ENCODE results near the gene ZNF837.

ZNF837 gene

GRCh38 chr19:58394821-58395219, 14.0 kb upstream of the ZNF837 start:
- peaks cover 27% of the 10 kb centered on the region for H3K36me3 ChIP-seq (ENCODE audit: insufficient read depth, low read length)
- no peak overlapping the region for H3K4me3 ChIP-seq (ENCODE audit: low read depth in 1 of 2, low read length in 2 of 2)
- H3K9ac ChIP-seq (ENCODE audit: low read length), result no peak overlapping the region
- H3K9me3 ChIP-seq (ENCODE audit: low read length), result no peaks in the 10 kb centered on the region
- H3K27me3 ChIP-seq (ENCODE audit: control insufficient read depth in 1 of 2, insufficient read depth in 2 of 2, low read length in 2 of 2), result peaks cover 24 to 30% of the 10 kb centered on the region in 2 donors
- no peaks in the 10 kb centered on the region for H3K4me1 ChIP-seq (ENCODE audit: insufficient read depth, low read length)
- H3K27ac ChIP-seq (ENCODE audit: low read depth, low read length), result no peak overlapping the region

- H3K27me3 ChIP-seq (ENCODE audit: control insufficient read depth in 1 of 2, insufficient read depth in 2 of 2, low read length in 2 of 2), result peaks cover 24 to 30% of the 10 kb centered on the region in 2 donors
- peaks cover 6% of the 10 kb centered on the region for H3K4me1 ChIP-seq (ENCODE audit: insufficient read depth, low read length)
- H3K27ac ChIP-seq (ENCODE audit: low read depth, low read length), result no peak overlapping the region
- H3K4me3 ChIP-seq (ENCODE audit: low read depth in 1 of 2, low read length in 2 of 2), result no peak overlapping the region
- no peak overlapping the region for H3K9ac ChIP-seq (ENCODE audit: low read length)
- H3K9me3 ChIP-seq (ENCODE audit: low read length), result no peaks in the 10 kb centered on the region
- H3K36me3 ChIP-seq (ENCODE audit: insufficient read depth, low read length), result peaks cover 34% of the 10 kb centered on the region
These were observed 12.8 kb upstream of the ZNF837 start for GRCh38 chr19:58393725-58394033.

DNA sequence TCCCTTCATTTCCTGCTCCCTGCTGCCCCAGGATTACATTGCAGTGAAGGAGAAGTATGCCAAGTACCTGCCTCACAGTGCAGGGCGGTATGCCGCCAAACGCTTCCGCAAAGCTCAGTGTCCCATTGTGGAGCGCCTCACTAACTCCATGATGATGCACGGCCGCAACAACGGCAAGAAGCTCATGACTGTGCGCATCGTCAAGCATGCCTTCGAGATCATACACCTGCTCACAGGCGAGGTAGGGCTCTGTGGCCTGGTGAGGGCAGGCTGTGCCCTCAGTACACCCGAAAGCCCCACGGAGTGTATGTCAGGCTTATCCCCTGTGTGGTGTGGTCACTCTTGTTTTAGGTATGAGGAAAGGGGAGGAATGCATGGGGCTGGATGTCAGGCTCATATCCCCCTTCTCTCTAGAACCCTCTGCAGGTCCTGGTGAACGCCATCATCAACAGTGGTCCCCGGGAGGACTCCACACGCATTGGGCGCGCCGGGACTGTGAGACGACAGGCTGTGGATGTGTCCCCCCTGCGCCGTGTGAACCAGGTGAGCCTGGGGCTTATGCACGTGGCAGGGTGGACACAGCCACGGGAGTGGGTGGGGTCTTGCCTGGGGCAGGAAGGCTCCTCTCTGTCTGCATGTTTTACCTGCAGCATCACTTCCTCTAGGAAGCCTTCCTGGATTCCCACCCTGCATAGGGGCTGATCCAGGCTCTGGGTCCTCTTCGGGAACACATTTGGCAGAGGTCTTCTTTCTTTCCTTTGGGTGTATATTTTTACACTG, 12.3 kb upstream of the ZNF837 start:
- H3K27ac ChIP-seq (ENCODE audit: low read depth, low read length), result no peak overlapping the region
- no peaks in the 10 kb centered on the region for H3K9me3 ChIP-seq (ENCODE audit: low read length)
- peaks cover 9% of the 10 kb centered on the region for H3K4me1 ChIP-seq (ENCODE audit: insufficient read depth, low read length)
- H3K9ac ChIP-seq (ENCODE audit: low read length), result no peak overlapping the region
- no peak overlapping the region for H3K4me3 ChIP-seq (ENCODE audit: low read depth in 1 of 2, low read length in 2 of 2)
- H3K27me3 ChIP-seq (ENCODE audit: control insufficient read depth in 1 of 2, insufficient read depth in 2 of 2, low read length in 2 of 2), result peaks cover 21 to 27% of the 10 kb centered on the region in 2 donors
- peaks cover 39% of the 10 kb centered on the region for H3K36me3 ChIP-seq (ENCODE audit: insufficient read depth, low read length)

DNA sequence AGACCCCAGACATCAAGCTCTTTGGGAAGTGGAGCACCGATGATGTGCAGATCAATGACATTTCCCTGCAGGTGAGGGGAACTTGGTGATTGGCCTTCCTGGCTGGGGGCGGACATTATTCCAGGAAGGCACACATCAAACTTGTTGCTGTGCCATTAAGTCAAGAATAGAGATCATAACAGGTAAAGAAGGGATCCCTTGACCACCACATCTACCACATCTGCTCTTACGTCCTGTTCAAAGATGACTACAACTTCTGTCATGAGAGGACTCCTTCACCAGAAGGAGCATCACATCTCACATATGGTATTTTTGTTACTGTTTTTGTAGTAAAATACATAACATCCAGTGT, 7.3 kb upstream of the ZNF837 start:
- H3K9me3 ChIP-seq (ENCODE audit: low read length), result no peaks in the 10 kb centered on the region
- peaks cover 27% of the 10 kb centered on the region for H3K4me1 ChIP-seq (ENCODE audit: insufficient read depth, low read length)
- H3K36me3 ChIP-seq (ENCODE audit: insufficient read depth, low read length), result peaks cover 22% of the 10 kb centered on the region
- H3K27ac ChIP-seq (ENCODE audit: low read depth, low read length), result no peak overlapping the region
- H3K4me3 ChIP-seq (ENCODE audit: low read depth in 1 of 2, low read length in 2 of 2), result peak overlapping the region in 1 of 2 donors; percentile 98
- H3K9ac ChIP-seq (ENCODE audit: low read length), result peak overlapping the region; percentile 75
- no peaks in the 10 kb centered on the region for H3K27me3 ChIP-seq (ENCODE audit: control insufficient read depth in 1 of 2, insufficient read depth in 2 of 2, low read length in 2 of 2)

DNA sequence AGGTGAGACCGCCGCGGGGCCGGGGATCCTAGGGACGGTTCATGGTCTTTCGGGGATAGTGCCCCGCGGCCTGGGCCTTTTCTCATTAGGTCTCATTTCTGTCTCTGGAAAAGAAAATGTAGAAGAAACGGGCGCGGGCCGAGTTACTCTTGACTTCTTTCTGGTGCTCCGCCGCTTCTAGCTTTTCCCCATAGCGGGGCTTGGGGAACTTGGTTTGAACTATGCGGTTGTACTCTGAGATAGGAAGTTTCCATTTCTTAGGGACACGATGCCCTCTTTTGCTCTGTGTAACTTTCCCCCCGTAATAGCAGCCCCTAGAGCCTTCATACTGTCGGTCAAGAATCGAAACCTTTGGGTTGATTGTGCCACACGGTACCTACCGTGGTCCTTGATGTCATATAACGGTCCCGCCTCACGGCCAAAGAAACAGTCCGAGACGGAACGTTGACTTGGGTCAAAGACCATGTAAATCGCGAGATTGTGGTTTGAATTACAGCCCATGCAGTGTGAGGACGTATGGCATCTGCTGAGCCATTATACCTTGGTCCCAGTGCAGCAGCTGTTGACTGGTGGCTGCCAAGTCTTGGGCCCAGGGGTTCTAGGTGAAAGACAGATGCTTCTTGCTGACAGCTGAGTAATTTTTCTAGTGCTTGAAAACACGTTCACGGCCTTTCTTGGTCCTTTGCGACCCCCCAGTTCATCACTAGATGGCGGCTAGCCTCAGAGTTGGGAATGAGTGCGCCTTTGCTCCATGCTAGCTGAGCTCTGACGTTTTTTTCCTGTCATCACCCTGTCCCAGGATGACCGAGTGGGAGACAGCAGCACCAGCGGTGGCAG, 6.7 kb upstream of the ZNF837 start:
- Histone ChIP-seq H3K9ac (ENCODE audit: low read length) (peak overlapping the region; percentile 75), H3K9me3 (ENCODE audit: low read length) (no peaks in the 10 kb centered on the region), H3K27ac (ENCODE audit: low read depth, low read length) (peak overlapping the region; percentile 87), H3K4me3 (ENCODE audit: low read depth in 1 of 2, low read length in 2 of 2) (peak overlapping the region; percentile 82 to 98), H3K4me1 (ENCODE audit: insufficient read depth, low read length) (peaks cover 27% of the 10 kb centered on the region), H3K36me3 (ENCODE audit: insufficient read depth, low read length) (peaks cover 16% of the 10 kb centered on the region), H3K27me3 (ENCODE audit: control insufficient read depth in 1 of 2, insufficient read depth in 2 of 2, low read length in 2 of 2) (no peaks in the 10 kb centered on the region)

GRCh38 chr19:58386576-58387337, 5.9 kb upstream of the ZNF837 start, which contains the start of gene RPS5:
RPS5 (plus strand) TSS chr19:58387269; CDS start chr19:58388138, 869 bp downstream.
- peak within 1 kb of the TSS; percentile 93 for H3K27ac ChIP-seq (ENCODE audit: low read depth, low read length)
- no peaks in the 10 kb centered on the region for H3K27me3 ChIP-seq (ENCODE audit: control insufficient read depth in 1 of 2, insufficient read depth in 2 of 2, low read length in 2 of 2)
- peaks cover 32% of the 10 kb centered on the region for H3K4me1 ChIP-seq (ENCODE audit: insufficient read depth, low read length)
- H3K4me3 ChIP-seq (ENCODE audit: low read depth in 1 of 2, low read length in 2 of 2), result peak within 1 kb of the TSS; percentile 82 to 98
- H3K36me3 ChIP-seq (ENCODE audit: insufficient read depth, low read length), result peaks cover 13% of the 10 kb centered on the region
- H3K9ac ChIP-seq (ENCODE audit: low read length), result peak within 1 kb of the TSS; percentile 75
- no peaks in the 10 kb centered on the region for H3K9me3 ChIP-seq (ENCODE audit: low read length)

GRCh38 chr19:58385891-58386575, 5.2 kb upstream of the ZNF837 start:
- Histone ChIP-seq H3K27me3 (ENCODE audit: control insufficient read depth in 1 of 2, insufficient read depth in 2 of 2, low read length in 2 of 2) (no peaks in the 10 kb centered on the region), H3K9ac (ENCODE audit: low read length) (peak overlapping the region; percentile 75), H3K27ac (ENCODE audit: low read depth, low read length) (peak overlapping the region; percentile 93), H3K9me3 (ENCODE audit: low read length) (no peaks in the 10 kb centered on the region), H3K4me3 (ENCODE audit: low read depth in 1 of 2, low read length in 2 of 2) (peak overlapping the region; percentile 82 to 98), H3K36me3 (ENCODE audit: insufficient read depth, low read length) (peaks cover 13% of the 10 kb centered on the region), H3K4me1 (ENCODE audit: insufficient read depth, low read length) (peaks cover 32% of the 10 kb centered on the region)

GRCh38 chr19:58385313-58385890, 4.6 kb upstream of the ZNF837 start:
- Histone ChIP-seq H3K9ac (ENCODE audit: low read length) (peak overlapping the region; percentile 75), H3K27ac (ENCODE audit: low read depth, low read length) (peak overlapping the region; percentile 93), H3K4me1 (ENCODE audit: insufficient read depth, low read length) (peaks cover 32% of the 10 kb centered on the region), H3K4me3 (ENCODE audit: low read depth in 1 of 2, low read length in 2 of 2) (peak overlapping the region; percentile 82 to 98), H3K36me3 (ENCODE audit: insufficient read depth, low read length) (peaks cover 13% of the 10 kb centered on the region), H3K27me3 (ENCODE audit: control insufficient read depth in 1 of 2, insufficient read depth in 2 of 2, low read length in 2 of 2) (no peaks in the 10 kb centered on the region), H3K9me3 (ENCODE audit: low read length) (no peaks in the 10 kb centered on the region)

DNA sequence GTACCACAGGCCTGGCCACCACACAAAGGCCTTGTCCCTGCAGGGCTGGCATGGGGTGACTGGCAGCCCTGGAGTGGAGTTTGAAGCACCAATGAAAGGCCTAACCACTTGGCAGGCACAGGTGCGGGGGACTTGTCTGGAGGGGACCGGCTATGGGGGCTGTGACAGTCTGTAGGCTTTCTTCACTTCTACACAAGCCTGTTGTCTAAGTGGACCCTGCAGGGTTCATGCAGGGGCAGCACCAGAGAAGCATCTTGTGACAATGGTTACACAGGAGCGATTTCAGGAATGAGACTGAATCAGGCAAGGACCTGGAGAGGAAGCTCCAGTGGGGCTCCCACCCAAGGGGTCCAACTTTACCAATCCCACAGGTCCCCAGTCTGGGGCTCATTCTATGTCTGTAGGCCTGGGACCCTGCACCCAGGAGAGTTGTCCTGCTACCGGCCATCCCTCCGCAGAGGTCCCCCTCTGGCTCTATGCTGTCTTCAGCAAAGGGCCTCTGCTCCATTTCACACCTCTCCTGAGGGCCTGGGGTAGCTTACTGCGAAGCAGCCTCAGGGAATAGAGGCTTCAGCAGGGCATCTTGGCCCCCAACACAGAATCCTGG, 2.3 kb upstream of the ZNF837 start:
- Histone ChIP-seq H3K27me3 (ENCODE audit: control insufficient read depth in 1 of 2, insufficient read depth in 2 of 2, low read length in 2 of 2) (no peaks in the 10 kb centered on the region), H3K4me3 (ENCODE audit: low read depth in 1 of 2, low read length in 2 of 2) (no peak overlapping the region), H3K9ac (ENCODE audit: low read length) (no peak overlapping the region), H3K27ac (ENCODE audit: low read depth, low read length) (no peak overlapping the region), H3K9me3 (ENCODE audit: low read length) (no peaks in the 10 kb centered on the region), H3K36me3 (ENCODE audit: insufficient read depth, low read length) (peaks cover under 1% of the 10 kb centered on the region), H3K4me1 (ENCODE audit: insufficient read depth, low read length) (peaks cover 34% of the 10 kb centered on the region)

GRCh38 chr19:58381460-58382212, 806 bp upstream of the ZNF837 start:
- Histone ChIP-seq H3K9me3 (ENCODE audit: low read length) (no peaks in the 10 kb centered on the region), H3K27me3 (ENCODE audit: control insufficient read depth in 1 of 2, insufficient read depth in 2 of 2, low read length in 2 of 2) (no peaks in the 10 kb centered on the region), H3K4me1 (ENCODE audit: insufficient read depth, low read length) (peaks cover 27% of the 10 kb centered on the region), H3K9ac (ENCODE audit: low read length) (no peak overlapping the region), H3K4me3 (ENCODE audit: low read depth in 1 of 2, low read length in 2 of 2) (peak overlapping the region; percentile 85 to 91), H3K27ac (ENCODE audit: low read depth, low read length) (peak overlapping the region; percentile 75), H3K36me3 (ENCODE audit: insufficient read depth, low read length) (no peaks in the 10 kb centered on the region)
